Adrenal gland (tissue), 12 donors: Measurements from ENCODE around the gene COA1. TPM values are rescaled to one million over a fixed set of nuclear protein-coding genes. Genes with fewer than 3 reads are reported as not detected.
A peak's percentile ranks its signal among the peaks of the same experiment; 100 is the strongest.
"Not testable (repeated sequence)": the region's sequence is repeated elsewhere in the genome, so short reads cannot be mapped to it uniquely, and the experiment has no call there.

Experiments
- DNase-seq, 7 donors: peaks; one replicate each; pipeline ENCODE4 v3.0.0-alpha.2; 2019 to 2020
- H3K27ac ChIP-seq, 5 donors: fragments of 200-600 bp; sonication (generic) in 4 of 5; 1 replicate in 3 of 5; 2 replicates in 2 of 5; pipeline versions ENCODE4 v1.5.1 to v1.8.0; 2016 to 2020; ENCODE audit warnings: mild to moderate bottlenecking in 1 of 5
- H3K27me3 ChIP-seq: fragments of 200-600 bp; 2 replicates; pipeline ENCODE4 v1.8.0; 2021
- H3K36me3 ChIP-seq, 2 donors: fragments of 200-600 bp; replicated peaks in 1 of 2; 1 replicate in 1 of 2; 2 replicates in 1 of 2; pipeline versions ENCODE4 v1.5.1 to v1.8.0; 2018 to 2022
- H3K4me1 ChIP-seq, 2 donors: fragments of 200-600 bp; replicated peaks in 1 of 2; 1 replicate in 1 of 2; 2 replicates in 1 of 2; pipeline versions ENCODE4 v1.5.1 to v1.8.0; 2018 to 2021
- H3K4me3 ChIP-seq, 4 donors: fragments of 200-600 bp; sonication (generic) in 3 of 4; one replicate each; pipeline ENCODE4 v1.5.1; 2016 to 2018
- H3K9me3 ChIP-seq, 3 donors: fragments of 200-600 bp; sonication (generic) in 1 of 3; replicated peaks in 1 of 3; 1 replicate in 2 of 3; 2 replicates in 1 of 3; pipeline versions ENCODE4 v1.5.1 to v1.8.0; 2016 to 2021
- CTCF ChIP-seq, 6 experiments: fragments of 450-650 bp in 4 of 6; fragments of 200-600 bp in 2 of 6; sonication (generic) in 1 of 6; IDR thresholded peaks; 1 replicate in 5 of 6; 2 replicates in 1 of 6; pipeline versions ENCODE4 v1.5.1 to v1.8.0; 2016 to 2021; ENCODE audit warnings: antibody characterized with exemption in 6 of 6, mild to moderate bottlenecking in 2 of 6, moderate library complexity in 1 of 6
- POLR2A ChIP-seq, 2 donors: fragments of 450-650 bp; IDR thresholded peaks; one replicate each; pipeline ENCODE4 v1.6.1; 2017; ENCODE audit warnings: antibody characterized with exemption in 2 of 2, mild to moderate bottlenecking in 2 of 2, moderate library complexity in 1 of 2
- WGBS, 4 donors: extraction: QIAGEN DNeasy Blood & Tissue Kit in 2 of 4; methylation state at CpG; one replicate each; pipeline versions ENCODE4 v1.1.5 to v1.1.7; 2013 to 2017; 5-methylcytosine and 5-hydroxymethylcytosine counted together
- intact Hi-C, 2 donors: fragments of 100-400 bp; cut with DNase I; formaldehyde crosslinking; loops; one replicate each; pipeline versions ENCODE4 v1.14.1 to v1.15.0; 2022 to 2023
- polyA plus RNA-seq, 3 donors: library from polyadenylated mRNA; stranded (reverse); fragments of 200-250 nt in 2 of 3; fragments of 350-450 nt in 1 of 3; fragmentation: Illumina TruSeq in 1 of 3; extraction: RNeasy Lipid Tissue Mini Kit (QIAGEN cat#74804) in 1 of 3; gene quantifications; one replicate each; pipeline ENCODE4 v1.2.3, GENCODE V29; 2013 to 2014
- total RNA-seq, 9 donors: library from RNA; depleted of rRNA in 4 of 9; stranded (reverse); fragments of >200 nt in 4 of 9; fragments of 120-200 nt in 1 of 9; fragmentation: NEBNext Ultra II Directional in 1 of 9; extraction: Animal tissue kit (Norgen Biotek cat#: 25700) in 1 of 9; gene quantifications; one replicate each; pipeline versions ENCODE4 v1.1.0 to v1.2.4, GENCODE V29; 2013 to 2023
- donor health status: healthy with polysubstance abuse.
- donor health status: Bipolar disorder and iron deficiency.
- donor health status: DM: yes; HTN: yes; CAD: no.
- donor health status: DM: no; HTN: no; CAD: no.
- donor health status: DM: no; HTN: no; CAD: no.
- donor health status: DM: yes; HTN: yes; CAD: no.

COA1 gene
- total and polyA plus RNA-seq, 12 donors = 19.0 to 60.0 (median 40.2) TPM

GRCh38 chr7:43691611-43692010 lies 37.7 kb downstream of the COA1 start:
- intact Hi-C loops = no loop called here
- no peak overlapping the region for H3K27ac ChIP-seq
- 80 to 95% (median 85%) methylated on average over 1 to 3 of the region's 3 CpGs for WGBS, 4 donors
- peaks cover 0 to 15% of the 10 kb centered on the region in 2 donors for H3K4me1 ChIP-seq
- no peak for DNase-seq
- TF ChIP-seq CTCF (IDR thresholded peaks at IDR 0.05) (no peak), POLR2A (IDR thresholded peaks at IDR 0.05) (no peak)
- no peak overlapping the region for H3K4me3 ChIP-seq
- H3K36me3 ChIP-seq = no peaks in the 10 kb centered on the region
- no peaks in the 10 kb centered on the region for H3K27me3 ChIP-seq
- H3K9me3 ChIP-seq = no peaks in the 10 kb centered on the region

- no peaks in the 10 kb centered on the region for H3K9me3 ChIP-seq
- peaks cover 0 to 11% of the 10 kb centered on the region in 2 donors for H3K4me1 ChIP-seq
- no peak overlapping the region for H3K27ac ChIP-seq
- DNase-seq = no peak
- intact Hi-C loops = no loop called here
- TF ChIP-seq CTCF (IDR thresholded peaks at IDR 0.05) (no peak), POLR2A (IDR thresholded peaks at IDR 0.05) (no peak)
- H3K27me3 ChIP-seq = no peaks in the 10 kb centered on the region
- whole genome bisulfite sequencing, 4 donors = 86 to 96% (median 91%) methylated on average over 1 of the region's 1 CpG
- H3K4me3 ChIP-seq = no peak overlapping the region
- H3K36me3 ChIP-seq = no peaks in the 10 kb centered on the region
These were observed 40.2 kb downstream of the COA1 start for GRCh38 chr7:43689115-43689514.

- H3K27ac ChIP-seq, H3K4me1 ChIP-seq, intact Hi-C loops, DNase-seq, H3K4me3 ChIP-seq, H3K27me3 ChIP-seq, H3K9me3 ChIP-seq, H3K36me3 ChIP-seq: not testable (repeated sequence)
- 95 to 96% (median 96%) methylated on average over 4 of the region's 4 CpGs for WGBS, 4 donors
These were observed 41.5 kb downstream of the COA1 start for GRCh38 chr7:43687866-43688265.

GRCh38 chr7:43686991-43687390 lies 42.3 kb downstream of the COA1 start:
- Histone ChIP-seq H3K27me3 (no peaks in the 10 kb centered on the region), H3K4me1 (no peaks in the 10 kb centered on the region), H3K4me3 (no peak overlapping the region), H3K36me3 (no peaks in the 10 kb centered on the region), H3K27ac (no peak overlapping the region), H3K9me3 (no peaks in the 10 kb centered on the region)
- intact Hi-C loops = no loop called here
- DNase-seq = no peak
- TF ChIP-seq CTCF (IDR thresholded peaks at IDR 0.05) (no peak), POLR2A (IDR thresholded peaks at IDR 0.05) (no peak)
- 68 to 82% (median 76%) methylated on average over 2 of the region's 2 CpGs for WGBS, 4 donors

- H3K27me3 ChIP-seq = no peaks in the 10 kb centered on the region
- H3K4me3 ChIP-seq = no peak overlapping the region
- intact Hi-C loops = no loop called here
- WGBS, 4 donors = 81 to 98% (median 96%) methylated on average over 3 of the region's 3 CpGs
- no peak for DNase-seq
- peak overlapping the region in 1 of 5 donors; percentile 49 for H3K27ac ChIP-seq
- H3K4me1 ChIP-seq = peaks cover 8 to 13% of the 10 kb centered on the region in 2 donors
- H3K36me3 ChIP-seq = no peaks in the 10 kb centered on the region
- TF ChIP-seq POLR2A (IDR thresholded peaks at IDR 0.05) (no peak), CTCF (IDR thresholded peaks at IDR 0.05) (no peak)
- H3K9me3 ChIP-seq = no peaks in the 10 kb centered on the region
These were observed 48.6 kb downstream of the COA1 start for GRCh38 chr7:43680736-43681135.
